ENCODE data around the gene ARID3B.
"Not testable (repeated sequence)": the region's sequence is repeated elsewhere in the genome, so short reads cannot be mapped to it uniquely, and the experiment has no call there.

ARID3B gene

DNA sequence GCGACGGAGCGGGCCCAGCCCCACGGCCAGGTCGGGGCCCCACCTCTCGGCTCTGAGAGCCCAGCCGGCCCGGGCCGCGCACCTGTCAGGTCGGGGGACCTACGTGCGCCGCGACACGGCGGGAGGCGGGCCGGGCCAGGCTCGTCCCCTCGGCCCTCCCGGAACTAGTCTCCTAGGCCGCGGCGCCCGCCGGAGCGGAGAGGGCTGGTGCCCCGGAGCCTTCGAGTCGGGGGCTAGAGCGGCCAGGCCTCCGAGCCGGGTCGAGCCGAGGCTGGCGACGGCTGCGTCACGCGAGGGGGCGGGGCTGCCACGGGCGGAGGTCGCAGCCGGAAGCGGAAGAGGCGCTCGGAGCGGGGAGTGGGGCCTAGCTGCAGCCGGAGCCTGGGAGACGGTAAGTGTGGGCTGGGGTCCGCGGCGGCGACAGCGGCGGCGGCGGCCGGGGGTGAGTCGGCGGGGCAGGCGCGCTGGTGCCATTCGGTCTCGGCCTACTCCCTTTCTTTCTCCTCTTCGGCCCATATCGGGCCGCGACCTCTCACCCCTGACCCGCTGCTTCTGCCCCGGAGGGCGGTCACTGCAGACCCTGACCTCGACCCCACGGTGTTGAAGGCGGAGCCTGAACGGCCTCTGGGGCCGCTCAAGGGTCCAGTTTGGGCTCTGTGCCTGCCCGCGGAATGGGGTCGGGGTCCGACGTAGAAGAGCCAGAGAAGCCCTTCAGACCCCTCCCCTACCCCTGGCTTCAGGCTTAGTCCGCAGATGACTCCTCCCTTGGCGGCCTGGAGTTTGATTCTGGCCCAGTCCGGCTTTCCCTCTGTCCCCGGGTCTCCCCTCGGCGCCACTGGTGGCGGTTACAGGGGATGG is 74.7 kb downstream of the ARID3B start, which contains the start of gene CLK3:
Gene CLK3, plus strand, starts transcription at position 329 of the 858 bp plus-strand sequence. CDS start 3,361 bp downstream, outside the sequence.
- H3K4me3 ChIP-seq (ENCODE audit: low read depth, low read length) = peak within 1 kb of the TSS; percentile 100
- peak; percentile 82 for DNase-seq (ENCODE audit: low read depth)

DNA sequence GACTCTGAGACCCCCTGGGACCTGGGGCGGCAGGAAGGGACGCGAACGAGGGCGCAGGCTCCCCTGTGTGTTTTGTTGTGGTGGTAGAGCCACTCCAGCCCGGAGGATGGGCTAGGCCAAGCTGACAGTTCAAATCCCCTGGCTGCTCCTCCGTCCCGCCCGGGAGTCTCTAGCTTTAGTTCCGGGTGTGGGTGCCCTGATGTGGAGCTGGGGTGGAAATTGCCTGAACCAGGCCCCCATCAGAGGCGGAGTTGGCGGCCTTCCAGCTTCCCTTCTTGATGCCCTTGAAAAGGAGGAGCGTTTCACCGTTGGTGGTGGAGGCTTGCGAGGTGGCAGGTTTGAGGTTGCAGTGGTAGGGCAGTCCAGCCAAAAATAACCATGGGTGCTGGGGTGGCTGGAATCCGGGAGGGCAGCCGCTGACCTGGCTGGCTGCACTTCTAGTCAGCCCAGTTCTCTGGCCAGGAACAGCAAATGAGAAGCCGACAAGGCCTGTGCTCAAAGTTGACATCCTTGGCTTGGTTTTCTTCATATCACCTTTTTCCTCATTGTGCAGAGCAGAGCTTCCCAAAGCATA is 75.4 kb downstream of the ARID3B start:
- no peak for DNase-seq (ENCODE audit: low read depth)
- H3K4me3 ChIP-seq (ENCODE audit: low read depth, low read length) = peak overlapping the region; percentile 100

DNA sequence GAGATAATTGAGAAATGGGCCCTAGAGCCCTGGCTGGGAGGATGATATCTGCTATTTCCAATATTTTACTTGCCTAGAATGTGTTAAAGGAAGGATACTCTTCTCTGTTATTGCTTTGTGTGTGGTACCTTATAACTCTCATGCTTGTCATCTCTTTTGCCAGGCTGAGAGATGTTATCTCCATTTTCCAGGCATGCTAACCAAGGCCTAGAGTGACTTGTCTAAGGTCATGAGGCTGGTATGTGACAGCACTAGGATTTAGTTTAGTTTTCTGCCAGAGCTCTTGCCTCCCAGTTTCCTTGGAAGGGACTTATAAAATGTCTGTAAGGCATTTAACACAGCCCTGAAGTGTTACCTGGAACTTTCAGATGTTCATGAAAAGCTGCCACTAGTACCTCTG is 76.0 kb downstream of the ARID3B start:
- peak overlapping the region; percentile 100 for H3K4me3 ChIP-seq (ENCODE audit: low read depth, low read length)
- no peak for DNase-seq (ENCODE audit: low read depth)

DNA sequence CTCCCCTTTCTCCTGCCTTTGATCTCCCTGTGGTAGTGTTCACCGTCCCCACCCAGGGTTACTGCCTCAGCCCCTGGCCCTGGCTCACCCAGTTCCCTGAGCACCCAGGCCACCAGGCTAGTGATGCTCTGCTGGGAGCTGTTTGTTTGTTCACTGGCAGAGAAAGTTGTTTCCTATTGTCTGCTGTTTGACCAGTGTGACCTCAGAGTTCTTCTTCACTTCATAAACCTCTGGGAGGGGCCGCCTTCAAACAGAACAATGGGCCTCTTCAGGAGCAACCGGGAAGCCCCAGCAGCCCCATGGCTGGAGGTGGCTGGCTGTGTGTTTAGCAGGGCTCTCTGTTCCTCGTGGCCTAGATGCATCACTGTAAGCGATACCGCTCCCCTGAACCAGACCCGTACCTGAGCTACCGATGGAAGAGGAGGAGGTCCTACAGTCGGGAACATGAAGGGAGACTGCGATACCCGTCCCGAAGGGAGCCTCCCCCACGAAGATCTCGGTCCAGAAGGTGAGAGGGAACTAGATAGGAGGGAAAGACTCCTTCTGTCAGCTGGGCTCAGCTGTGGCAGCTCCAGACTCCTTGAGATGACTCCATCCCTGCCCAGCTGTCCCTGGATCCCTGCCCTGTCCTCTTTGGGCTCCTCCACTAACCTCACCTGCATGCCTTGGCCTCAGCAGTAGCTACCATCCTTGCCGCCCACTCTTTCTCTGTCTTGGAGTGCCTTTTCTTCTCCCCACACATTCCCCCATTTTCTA is 78.0 kb downstream of the ARID3B start:
- DNase-seq (ENCODE audit: low read depth) = no peak
- no peak overlapping the region for H3K4me3 ChIP-seq (ENCODE audit: low read depth, low read length)

DNA sequence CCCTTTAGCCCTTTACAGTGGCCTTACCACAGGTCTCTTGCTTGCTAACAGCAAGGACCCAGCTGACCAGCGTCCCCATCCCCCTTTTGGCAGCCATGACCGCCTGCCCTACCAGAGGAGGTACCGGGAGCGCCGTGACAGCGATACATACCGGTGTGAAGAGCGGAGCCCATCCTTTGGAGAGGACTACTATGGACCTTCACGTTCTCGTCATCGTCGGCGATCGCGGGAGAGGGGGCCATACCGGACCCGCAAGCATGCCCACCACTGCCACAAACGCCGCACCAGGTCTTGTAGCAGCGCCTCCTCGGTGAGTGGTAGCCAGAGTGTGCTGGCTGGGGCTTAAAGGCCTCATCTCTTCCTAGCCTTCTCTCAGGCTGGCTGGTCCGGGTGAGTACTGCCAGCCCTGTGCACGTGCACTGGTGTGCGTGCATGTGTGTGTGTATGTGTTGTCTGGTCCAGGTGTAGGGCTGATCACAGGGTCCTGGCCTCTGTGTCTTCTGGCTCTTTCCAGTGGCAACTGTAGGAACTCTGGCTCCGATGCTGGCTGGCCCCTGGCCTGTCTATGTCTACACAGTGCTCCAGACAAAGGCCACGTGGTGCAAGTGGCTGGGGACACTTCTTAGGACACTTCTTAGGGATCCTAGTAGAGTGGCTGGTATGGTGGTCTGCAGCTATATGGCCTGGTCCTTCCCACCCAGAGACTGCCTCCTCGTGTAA is 79.1 kb downstream of the ARID3B start:
- no peak overlapping the region for H3K4me3 ChIP-seq (ENCODE audit: low read depth, low read length)

DNA sequence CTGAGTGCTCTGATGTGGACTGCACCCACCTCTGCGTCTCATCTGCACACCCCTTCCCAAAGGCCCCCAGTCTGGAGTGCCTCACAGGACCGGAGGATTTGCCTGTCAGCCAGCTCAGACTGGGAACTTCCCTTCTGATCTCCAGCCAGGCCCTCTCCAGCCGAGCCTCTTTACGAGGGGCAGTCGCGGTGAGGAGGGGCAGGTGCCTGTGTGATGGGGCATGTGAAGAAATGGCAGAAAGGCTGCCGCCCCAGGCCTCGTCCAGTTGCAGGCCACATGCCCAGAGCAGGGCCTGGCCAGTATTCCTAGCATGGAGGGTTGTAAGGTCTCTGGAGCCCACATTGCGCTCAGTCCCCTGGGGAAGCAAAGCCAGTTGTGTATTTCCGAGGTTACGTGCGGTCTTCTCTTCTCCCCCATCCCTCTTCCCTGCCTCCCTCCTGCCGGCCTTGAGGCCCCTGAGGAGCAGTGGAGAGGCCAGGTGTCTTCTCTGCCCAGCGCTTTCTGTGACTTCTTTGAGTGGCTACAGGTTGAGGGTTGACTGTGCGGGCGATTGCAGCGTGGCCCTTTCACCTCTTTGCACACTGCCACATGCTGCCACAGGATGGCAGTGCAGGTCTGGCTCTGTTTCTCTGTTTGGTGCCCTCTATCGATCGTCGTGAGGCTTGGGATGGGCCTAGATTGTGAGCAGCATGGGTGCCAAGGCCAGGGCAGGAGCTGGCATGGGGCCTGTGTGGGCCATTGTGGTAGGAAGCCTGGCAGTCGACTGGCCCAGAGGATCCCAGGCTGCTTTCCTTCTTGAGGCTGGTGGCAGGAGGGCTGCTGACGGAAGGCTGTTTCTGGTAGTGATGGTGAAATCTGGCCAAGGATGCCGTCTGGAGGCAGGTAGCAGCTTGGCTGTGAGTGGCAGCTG is 79.9 kb downstream of the ARID3B start:
- DNase-seq (ENCODE audit: low read depth) = no peak

More for the DNA sequence above, 79.1 kb downstream of the ARID3B start:
- DNase-seq (ENCODE audit: low read depth) = no peak

DNA sequence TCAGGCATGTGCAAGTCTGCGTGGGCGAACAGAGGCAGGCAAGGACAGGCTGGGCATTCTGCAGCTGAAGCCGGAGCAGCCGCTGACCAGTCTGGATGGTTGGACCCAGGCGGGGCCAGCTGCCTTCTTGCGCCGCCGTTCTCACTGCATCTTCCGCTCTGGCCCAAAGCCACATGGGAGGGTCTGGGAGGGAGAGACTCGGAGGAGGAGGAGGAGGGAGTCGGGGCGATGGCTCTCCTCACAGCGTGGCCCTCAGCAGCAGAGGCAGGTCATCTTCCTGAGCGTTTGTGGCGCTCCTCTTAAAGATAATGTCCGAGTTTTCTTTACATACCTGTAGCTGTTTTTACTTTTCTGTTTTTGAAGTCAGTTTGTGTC is 80.5 kb downstream of the ARID3B start:
- no peak overlapping the region for H3K4me3 ChIP-seq (ENCODE audit: low read depth, low read length)
- no peak for DNase-seq (ENCODE audit: low read depth)

More for the DNA sequence above, 79.9 kb downstream of the ARID3B start:
- no peak overlapping the region for H3K4me3 ChIP-seq (ENCODE audit: low read depth, low read length)

DNA sequence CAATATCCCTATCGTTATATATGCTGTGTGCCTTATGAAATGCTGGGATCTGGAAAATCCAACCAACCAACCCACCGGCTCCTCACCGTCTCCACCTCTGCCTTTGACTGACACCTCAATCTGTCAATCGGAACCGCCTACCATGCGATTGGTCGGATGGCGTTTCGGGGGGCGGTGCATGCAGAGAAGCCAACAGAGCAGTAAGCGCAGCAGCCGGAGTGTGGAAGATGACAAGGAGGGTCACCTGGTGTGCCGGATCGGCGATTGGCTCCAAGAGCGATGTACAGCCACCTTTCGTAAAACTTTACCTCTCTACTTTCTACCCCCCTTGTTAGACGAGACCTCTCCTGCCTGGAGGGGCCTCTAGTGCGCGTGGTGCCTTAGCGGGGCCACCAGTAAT is 80.9 kb downstream of the ARID3B start:
- no peak overlapping the region for H3K4me3 ChIP-seq (ENCODE audit: low read depth, low read length)
- no peak for DNase-seq (ENCODE audit: low read depth)

DNA sequence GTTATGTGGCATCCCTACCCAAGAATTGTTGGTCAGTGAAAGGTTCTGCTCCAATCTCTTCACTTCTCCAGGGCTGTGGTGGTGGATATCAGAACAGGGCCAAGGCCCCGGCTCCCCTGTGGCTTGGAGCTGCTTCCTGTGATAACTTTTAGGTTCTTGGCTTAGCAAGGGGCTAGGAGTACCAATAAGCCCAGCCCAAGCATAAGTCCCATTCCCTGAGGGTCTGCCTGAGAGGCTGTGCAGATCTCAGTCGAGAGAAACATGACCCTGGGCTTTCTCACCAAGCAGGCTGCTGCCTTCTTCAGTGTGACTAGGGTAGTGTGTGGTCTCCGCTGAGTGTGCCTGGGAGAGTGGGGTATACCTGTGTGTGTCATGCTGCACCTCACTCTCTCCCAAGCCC is 81.7 kb downstream of the ARID3B start:
- no peak overlapping the region for H3K4me3 ChIP-seq (ENCODE audit: low read depth, low read length)
- no peak for DNase-seq (ENCODE audit: low read depth)

DNA sequence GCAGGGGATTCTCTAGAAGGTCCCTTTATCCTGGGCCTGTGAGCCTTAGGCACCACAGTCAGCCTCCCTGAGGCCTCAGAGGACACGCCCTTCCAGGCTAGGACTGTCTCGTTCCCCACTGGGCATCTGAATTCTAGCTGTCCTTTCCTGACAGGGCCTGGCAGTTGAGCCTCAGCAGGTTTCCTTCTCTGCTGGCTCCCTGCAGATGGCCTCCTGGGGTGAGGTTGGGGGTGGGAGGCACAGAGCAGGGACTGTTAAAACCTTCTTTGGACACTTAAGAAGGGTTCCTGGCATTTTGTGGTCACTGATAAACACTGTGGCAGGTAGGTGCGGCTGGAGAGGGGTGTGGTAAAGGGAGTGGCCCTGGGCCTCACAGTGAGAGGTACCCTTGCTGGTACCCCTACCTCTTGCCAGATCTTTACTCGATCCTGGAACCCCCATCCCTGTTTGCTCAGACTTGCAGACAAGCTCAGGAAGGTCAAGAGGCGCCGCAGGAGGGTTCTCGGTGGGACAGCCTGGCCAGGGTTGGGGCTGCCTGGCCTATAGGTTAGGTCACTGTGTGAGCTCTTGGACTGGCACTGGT is 83.1 kb downstream of the ARID3B start:
- H3K4me3 ChIP-seq (ENCODE audit: low read depth, low read length) = no peak overlapping the region

DNA sequence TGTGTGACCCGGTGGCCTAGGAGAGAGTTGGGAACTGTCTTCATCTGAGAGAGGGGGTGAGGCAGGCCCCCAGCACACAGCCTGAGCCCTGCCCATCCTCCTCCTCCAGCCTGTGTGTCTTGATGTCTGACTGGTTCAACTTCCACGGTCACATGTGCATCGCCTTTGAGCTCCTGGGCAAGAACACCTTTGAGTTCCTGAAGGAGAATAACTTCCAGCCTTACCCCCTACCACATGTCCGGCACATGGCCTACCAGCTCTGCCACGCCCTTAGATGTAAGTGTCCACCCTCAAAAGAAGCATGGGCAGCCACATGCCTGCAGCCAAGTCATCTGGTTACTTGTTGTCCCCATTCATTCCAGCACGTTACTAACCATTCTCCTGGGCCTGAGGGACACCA is 84.7 kb downstream of the ARID3B start:
- H3K4me3 ChIP-seq (ENCODE audit: low read depth, low read length) = no peak overlapping the region
- DNase-seq (ENCODE audit: low read depth) = no peak

More for the DNA sequence above, 83.1 kb downstream of the ARID3B start:
- no peak for DNase-seq (ENCODE audit: low read depth)

DNA sequence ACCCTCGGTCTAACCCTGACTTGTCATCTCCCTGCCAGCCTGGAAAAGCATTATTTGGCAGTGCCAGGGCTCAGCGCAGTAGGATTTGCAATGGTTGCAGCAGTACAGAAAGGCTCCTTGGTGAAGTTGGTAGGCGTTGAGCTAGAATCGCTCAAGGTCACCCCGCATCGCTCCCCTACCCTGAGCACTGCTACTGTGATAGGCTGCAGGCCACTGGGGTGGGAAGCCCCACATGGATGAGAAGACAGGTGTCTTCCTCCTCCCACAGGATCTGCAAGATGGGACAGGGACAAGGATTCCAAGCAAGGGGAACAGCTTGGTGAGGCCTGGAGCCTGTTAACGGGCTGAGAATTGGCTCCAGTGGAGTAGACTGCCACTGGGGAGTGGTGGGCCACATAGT is 85.3 kb downstream of the ARID3B start:
- DNase-seq (ENCODE audit: low read depth) = no peak
- H3K4me3 ChIP-seq (ENCODE audit: low read depth, low read length) = no peak overlapping the region

DNA sequence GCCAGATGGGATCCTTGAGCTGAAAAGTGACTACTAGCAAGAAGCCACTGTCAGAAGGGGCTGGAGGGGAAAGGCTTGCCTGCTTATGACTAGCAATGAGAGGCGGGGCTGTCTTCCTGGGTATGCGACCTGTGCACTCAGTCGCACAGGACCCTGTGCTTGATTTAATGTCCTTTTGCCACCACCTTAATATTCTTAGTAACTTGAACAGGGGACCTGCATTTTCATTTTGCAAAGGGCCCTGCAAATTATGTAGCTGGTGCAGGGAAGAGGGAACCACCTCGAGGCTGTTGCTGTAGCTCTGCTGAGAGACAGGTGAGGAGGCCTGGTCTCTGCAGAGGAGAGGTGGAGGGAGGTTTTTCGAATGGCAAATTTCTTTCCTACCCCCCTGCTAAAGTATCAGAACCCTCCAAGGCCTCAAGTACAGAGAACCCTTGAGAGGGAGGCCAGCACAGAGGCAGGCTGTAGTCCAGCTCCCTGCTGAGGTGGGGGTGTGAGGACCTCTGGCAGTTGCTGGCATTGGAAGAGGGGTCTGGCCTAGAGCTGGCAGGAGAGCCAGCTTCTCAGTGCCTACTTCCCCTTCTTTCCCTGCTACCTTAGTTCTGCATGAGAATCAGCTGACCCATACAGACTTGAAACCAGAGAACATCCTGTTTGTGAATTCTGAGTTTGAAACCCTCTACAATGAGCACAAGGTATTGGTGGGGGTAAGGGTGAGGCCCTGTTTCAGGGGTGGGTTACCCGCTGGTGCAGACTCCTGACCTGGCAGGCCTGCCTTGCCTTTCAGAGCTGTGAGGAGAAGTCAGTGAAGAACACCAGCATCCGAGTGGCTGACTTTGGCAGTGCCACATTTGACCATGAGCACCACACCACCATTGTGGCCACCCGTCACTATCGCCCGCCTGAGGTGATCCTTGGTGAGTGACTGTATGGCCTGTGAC is 86.0 kb downstream of the ARID3B start:
- DNase-seq (ENCODE audit: low read depth) = no peak
- H3K4me3 ChIP-seq (ENCODE audit: low read depth, low read length) = no peak overlapping the region

DNA sequence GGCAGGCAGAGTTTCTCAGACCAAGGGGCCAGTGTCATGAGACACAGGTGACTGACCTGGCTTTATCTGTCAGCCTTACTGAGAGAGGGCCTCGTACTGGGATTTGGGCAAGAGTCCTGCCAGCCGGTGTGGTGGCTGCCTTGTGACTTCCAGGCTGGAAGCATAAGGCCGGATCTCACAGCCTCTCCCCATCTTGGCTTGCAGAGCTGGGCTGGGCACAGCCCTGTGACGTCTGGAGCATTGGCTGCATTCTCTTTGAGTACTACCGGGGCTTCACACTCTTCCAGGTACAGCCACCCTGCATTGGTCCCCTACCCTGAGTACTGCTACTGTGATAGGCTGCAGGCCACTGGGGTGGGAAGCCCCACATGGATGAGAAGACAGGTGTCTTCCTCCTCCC is 86.7 kb downstream of the ARID3B start:
- H3K4me3 ChIP-seq (ENCODE audit: low read depth, low read length) = no peak overlapping the region
- DNase-seq (ENCODE audit: low read depth) = no peak

DNA sequence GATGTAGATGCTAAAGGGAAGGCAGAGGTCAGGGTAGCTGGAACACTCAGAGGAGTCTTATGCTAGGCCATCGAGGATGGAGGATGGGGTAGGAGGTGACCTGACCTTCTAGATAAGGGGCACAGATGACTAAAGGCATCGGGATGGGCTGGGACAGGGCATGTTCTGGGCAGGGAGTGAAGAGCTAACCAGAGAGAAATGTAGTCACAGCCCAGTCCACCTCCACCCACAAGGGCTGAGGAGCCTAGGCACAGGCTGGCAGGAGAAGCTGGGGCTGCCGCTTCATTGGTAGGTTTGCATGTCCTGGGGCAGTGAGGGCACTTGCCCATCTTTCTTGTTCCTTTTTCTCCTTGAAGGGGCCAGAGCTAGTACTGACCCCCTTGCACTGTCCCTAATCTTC is 87.2 kb downstream of the ARID3B start:
- no peak for DNase-seq (ENCODE audit: low read depth)
- no peak overlapping the region for H3K4me3 ChIP-seq (ENCODE audit: low read depth, low read length)

DNA sequence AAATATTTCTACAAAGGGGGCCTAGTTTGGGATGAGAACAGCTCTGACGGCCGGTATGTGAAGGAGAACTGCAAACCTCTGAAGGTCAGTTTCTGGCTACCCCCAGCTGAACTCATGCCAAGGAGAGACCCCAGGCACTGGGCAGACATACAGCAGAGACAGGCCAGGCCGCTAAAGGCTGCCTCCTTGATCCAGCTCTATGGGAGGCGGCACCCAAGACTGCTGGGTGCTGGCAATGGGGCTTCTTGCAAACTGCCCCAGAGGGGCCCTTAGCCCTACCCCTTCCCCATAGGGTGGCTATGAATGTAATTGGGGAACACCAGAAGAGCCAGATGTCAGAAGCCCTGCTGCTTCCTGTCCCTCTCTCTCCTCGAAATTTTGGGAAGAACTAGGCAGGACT is 87.9 kb downstream of the ARID3B start:
- DNase-seq (ENCODE audit: low read depth) = no peak
- H3K4me3 ChIP-seq (ENCODE audit: low read depth, low read length) = no peak overlapping the region

DNA sequence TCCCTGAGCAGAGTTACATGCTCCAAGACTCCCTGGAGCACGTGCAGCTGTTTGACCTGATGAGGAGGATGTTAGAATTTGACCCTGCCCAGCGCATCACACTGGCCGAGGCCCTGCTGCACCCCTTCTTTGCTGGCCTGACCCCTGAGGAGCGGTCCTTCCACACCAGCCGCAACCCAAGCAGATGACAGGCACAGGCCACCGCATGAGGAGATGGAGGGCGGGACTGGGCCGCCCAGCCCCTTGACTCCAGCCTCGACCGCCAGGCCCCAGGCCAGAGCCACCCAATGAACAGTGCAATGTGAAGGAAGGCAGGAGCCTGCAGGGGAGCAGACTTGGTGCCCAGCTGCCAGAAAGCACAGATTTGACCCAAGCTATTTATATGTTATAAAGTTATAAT is 88.7 kb downstream of the ARID3B start:
- H3K4me3 ChIP-seq (ENCODE audit: low read depth, low read length); DNase-seq (ENCODE audit: low read depth): not testable (repeated sequence)
